GM12878 (cell line): ENCODE data around the gene NARF. TPM values are rescaled to one million over a fixed set of nuclear protein-coding genes. Genes with fewer than 3 reads are reported as not detected.

Experiments used
- ATAC-seq: fragments of 200-7000 bp; cut with Tn5 transposase; 3 replicates; pipeline ENCODE4 v1.9.1; 2020; ENCODE audit warnings: mild to moderate bottlenecking, moderate library complexity
- BruUV-seq: library from RNA; stranded (reverse); fragments of 400-500 nt; replicated peaks from 2 replicates; lab custom pipeline; 2021; lab: Mats Ljungman, UMichigan
- CTCF ChIA-PET: fragments of 300-600 bp; sonication (Branson Sonifier 250); formaldehyde crosslinking; extraction: SDS; loops from one replicate; lab custom pipeline; 2021; ENCODE audit warnings: inconsistent platforms; lab: Yijun Ruan, JAX
- POLR2A ChIA-PET: fragments of 350-600 bp; formaldehyde crosslinking; extraction: SDS; loops from one replicate; lab custom pipeline; 2021; ENCODE audit warnings: inconsistent platforms; lab: Charles Lee
- RAD21 ChIA-PET: fragments of 300-600 bp; sonication (Branson Sonifier 250); formaldehyde crosslinking; loops from one replicate; lab custom pipeline; 2023; ENCODE audit warnings: antibody characterized with exemption; ENCODE audit not compliant: unreplicated experiment; lab: Charles Lee
- SMC1A ChIA-PET: fragments of 300-600 bp; sonication (Branson Sonifier 250); formaldehyde crosslinking; loops from one replicate; lab custom pipeline; 2023; ENCODE audit not compliant: unreplicated experiment, uncharacterized antibody; lab: Charles Lee
- DNase-seq: peaks from one replicate; pipeline ENCODE4 v3.0.0-alpha.2; 2011; ENCODE audit warnings: low read depth, low spot score
- FAIRE-seq: peaks from 3 replicates; lab custom pipeline; 2011; peaks lifted over from hg19 to GRCh38; lab: Jason Lieb, UNC
- H2AFZ ChIP-seq: 2 replicates; pipeline ENCODE4 v1.6.0; 2011; ENCODE audit warnings: low read depth, low read length, control low read depth; ENCODE audit not compliant: control insufficient read depth
- H3K27ac ChIP-seq: 2 replicates; pipeline ENCODE4 v1.5.1; 2011; ENCODE audit warnings: control low read depth; ENCODE audit not compliant: control insufficient read depth, insufficient read depth
- H3K27me3 ChIP-seq, 2 experiments: replicated peaks in 1 of 2; 2 replicates each; pipeline versions ENCODE4 v1.6.0 to v1.6.1; 2011; ENCODE audit warnings: low read length in 1 of 2; ENCODE audit not compliant: control insufficient read depth in 2 of 2, insufficient read depth in 2 of 2
- H3K36me3 ChIP-seq, 2 experiments: 2 replicates each; pipeline ENCODE4 v1.5.1; 2011; ENCODE audit warnings: low read length in 1 of 2; ENCODE audit not compliant: control insufficient read depth in 2 of 2, insufficient read depth in 2 of 2
- H3K4me1 ChIP-seq: 2 replicates; pipeline ENCODE4 v1.6.1; 2011; ENCODE audit warnings: mild to moderate bottlenecking, low read length, moderate library complexity, mixed read lengths; ENCODE audit not compliant: control insufficient read depth, insufficient read depth
- H3K4me2 ChIP-seq: 2 replicates; pipeline ENCODE4 v1.6.0; 2011; ENCODE audit warnings: control low read depth; ENCODE audit not compliant: control insufficient read depth, insufficient read depth
- H3K4me3 ChIP-seq: fragments of 200-600 bp; sonication (generic); 2 replicates; pipeline ENCODE4 v1.5.1; 2016
- H3K79me2 ChIP-seq: 2 replicates; pipeline ENCODE4 v1.6.0; 2011; ENCODE audit warnings: low read length; ENCODE audit not compliant: control insufficient read depth, insufficient read depth
- H3K9ac ChIP-seq: 2 replicates; pipeline ENCODE4 v1.8.0; 2011; ENCODE audit warnings: low read length, control low read depth, mixed read lengths; ENCODE audit not compliant: control insufficient read depth, insufficient read depth
- H3K9me3 ChIP-seq: replicated peaks from 3 replicates; pipeline ENCODE4 v1.5.1; 2011; ENCODE audit warnings: mild to moderate bottlenecking, low read length; ENCODE audit not compliant: control insufficient read depth, insufficient read depth
- H4K20me1 ChIP-seq: 2 replicates; pipeline ENCODE4 v1.6.0; 2011; ENCODE audit not compliant: control insufficient read depth, insufficient read depth
- BRCA1 ChIP-seq: IDR thresholded peaks from 2 replicates; pipeline ENCODE4 v1.6.1; 2011; ENCODE audit warnings: low read depth, low read length, improper control_type of control experiment
- IRF4 ChIP-seq: IDR thresholded peaks from 2 replicates; pipeline ENCODE4 v1.6.1; 2011; ENCODE audit warnings: low read depth, low read length
- MEF2B ChIP-seq: fragments of 450-650 bp; IDR thresholded peaks from 2 replicates; pipeline ENCODE4 v1.6.1; 2018; ENCODE audit warnings: mild to moderate bottlenecking, moderate library complexity; ENCODE audit not compliant: partially characterized antibody, poor library complexity, severe bottlenecking
- POLR2A ChIP-seq: IDR thresholded peaks from 2 replicates; pipeline ENCODE4 v1.6.1; 2011; ENCODE audit warnings: low read depth, mild to moderate bottlenecking, low read length
- POLR2AphosphoS2 ChIP-seq: IDR thresholded peaks from 2 replicates; pipeline ENCODE4 v1.6.1; 2011; ENCODE audit warnings: low read depth, mild to moderate bottlenecking, low read length, improper control_type of control experiment, moderate library complexity
- RB1 ChIP-seq: fragments of 450-650 bp; formaldehyde crosslinking; IDR thresholded peaks from 2 replicates; pipeline ENCODE4 v1.6.1; 2017; ENCODE audit warnings: mild to moderate bottlenecking, borderline replicate concordance
- RFX5 ChIP-seq: IDR thresholded peaks from 2 replicates; pipeline ENCODE4 v1.6.1; 2011; ENCODE audit warnings: low read depth, low read length, improper control_type of control experiment
- SMARCA5 ChIP-seq: fragments of 450-650 bp; IDR thresholded peaks from 2 replicates; pipeline ENCODE4 v1.6.1; 2017; ENCODE audit warnings: mild to moderate bottlenecking
- SRF ChIP-seq, 2 experiments: IDR thresholded peaks; 2 replicates each; pipeline ENCODE4 v1.6.1; 2011; ENCODE audit warnings: low read depth in 2 of 2, low read length in 2 of 2, mild to moderate bottlenecking in 1 of 2, moderate library complexity in 1 of 2
- TBL1XR1 ChIP-seq: IDR thresholded peaks from 2 replicates; pipeline ENCODE4 v1.6.1; 2012; ENCODE audit warnings: low read depth, low read length, improper control_type of control experiment
- WGBS: methylation state at CpG from one replicate; pipeline ENCODE4 v1.1.6; 2016; ENCODE audit warnings: low lambda C conversion rate; ENCODE audit not compliant: insufficient replicate concordance, insufficient coverage; ENCODE audit errors: missing lambda C conversion rate; 5-methylcytosine and 5-hydroxymethylcytosine counted together
- in situ Hi-C: fragments of 300-500 bp; cut with MboI; formaldehyde crosslinking; loops from 9 replicates; pipeline ENCODE4 v1.14.3; 2018; ENCODE audit warnings: mixed read lengths
- intact Hi-C: fragments of 100-400 bp; cut with micrococcal nuclease; formaldehyde crosslinking; loops from one replicate; pipeline ENCODE4 v1.14.2; 2022; ENCODE audit not compliant: unreplicated experiment
- polyA plus RNA-seq, 11 experiments: library from polyadenylated mRNA; depleted of rRNA in 4 of 11; unstranded in 6 of 11; stranded (reverse) in 5 of 11; fragments of >200 nt; fragmentation: Nextera tagmentation in 4 of 11; fragmentation: Illumina TruSeq in 1 of 11; extraction: Ambion mirVana in 4 of 11; extraction: Trizol in 1 of 11; gene quantifications; 1 replicate in 1 of 11; 2 replicates in 10 of 11; pipeline versions ENCODE4 v1.2.1 to v1.2.3, GENCODE V29; 2011 to 2016; ENCODE audit warnings: inconsistent platforms in 2 of 11, missing spikeins in 2 of 11, low read depth in 1 of 11
- total RNA-seq, 4 experiments: library from RNA; depleted of rRNA in 3 of 4; stranded (reverse); fragments of >200 nt in 3 of 4; fragmentation: Illumina TruSeq in 1 of 4; extraction: Trizol in 1 of 4; gene quantifications; 2 replicates each; pipeline versions ENCODE4 v1.2.1 to v1.2.3, GENCODE V29; 2013 to 2021
- TF ChIP-seq, protein P1 (sequence below): fragments of 450-650 bp; IDR thresholded peaks from 2 replicates; pipeline ENCODE4 v1.6.1; 2016; ENCODE audit warnings: mild to moderate bottlenecking
- TF ChIP-seq, protein P2 (sequence below): IDR thresholded peaks from 2 replicates; pipeline ENCODE4 v1.6.1; 2012; ENCODE audit warnings: low read depth, low read length, improper control_type of control experiment

Gene NARF
- total and polyA plus RNA-seq, 10 of the 15 experiments (the other 5 are each of a cell fraction or from before 2014, with no cell fraction given): 16.7 to 126 (median 47.5) TPM

DNA sequence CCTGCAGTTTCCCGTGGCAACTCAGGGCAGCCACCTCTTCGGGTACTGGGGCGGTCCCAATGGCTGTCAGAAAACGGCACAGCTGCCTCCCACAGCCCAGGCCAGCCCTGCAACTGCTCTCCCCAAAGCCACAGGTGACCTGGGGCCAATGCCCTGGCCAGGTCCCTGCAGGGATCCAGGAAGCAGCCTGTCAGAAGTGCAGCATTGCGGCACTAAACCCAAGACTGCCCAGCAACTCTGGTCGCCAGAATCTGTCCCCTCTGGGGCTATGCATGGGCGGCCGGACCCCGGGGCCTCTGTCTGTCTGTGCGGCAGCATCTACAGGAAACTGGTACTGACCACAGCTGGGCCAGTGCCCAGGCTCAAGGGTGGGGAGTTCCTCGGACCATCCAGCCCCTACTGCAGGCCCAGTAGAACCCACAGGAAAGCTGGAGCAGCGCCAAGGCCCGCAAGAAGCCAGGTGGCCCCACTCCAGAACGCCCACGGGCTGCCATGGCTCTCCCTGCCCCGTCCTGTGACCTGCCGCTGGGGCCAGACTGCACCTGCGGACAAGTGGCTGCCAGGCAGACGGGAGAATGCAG is 13.5 kb upstream of the NARF start:
- POLR2A ChIA-PET: no interaction called here
- H3K79me2 ChIP-seq: peaks cover 29% of the 10 kb centered on the region
- 72% methylated on average over 19 of the region's 19 CpGs for WGBS
- H3K4me1 ChIP-seq: peaks cover 16% of the 10 kb centered on the region
- no peaks in the 10 kb centered on the region for H3K27me3 ChIP-seq
- DNase-seq (no peak), FAIRE-seq (no peak), ATAC-seq (no peak)
- H3K36me3 ChIP-seq: peaks cover 14 to 37% of the 10 kb centered on the region in 2 experiments
- no peak overlapping the region for H3K4me3 ChIP-seq
- TF ChIP-seq IRF4 (no peak), RFX5 (no peak), RB1 (no peak), BRCA1 (no peak), POLR2AphosphoS2 (no peak), POLR2A (no peak), TBL1XR1 (no peak), SRF (IDR thresholded peaks at IDR 0.05; ENCODE audit: low read depth in 2 of 2, low read length in 2 of 2) (no peak), MEF2B (no peak), SMARCA5 (no peak)
- TF ChIP-seq, protein P1, sequence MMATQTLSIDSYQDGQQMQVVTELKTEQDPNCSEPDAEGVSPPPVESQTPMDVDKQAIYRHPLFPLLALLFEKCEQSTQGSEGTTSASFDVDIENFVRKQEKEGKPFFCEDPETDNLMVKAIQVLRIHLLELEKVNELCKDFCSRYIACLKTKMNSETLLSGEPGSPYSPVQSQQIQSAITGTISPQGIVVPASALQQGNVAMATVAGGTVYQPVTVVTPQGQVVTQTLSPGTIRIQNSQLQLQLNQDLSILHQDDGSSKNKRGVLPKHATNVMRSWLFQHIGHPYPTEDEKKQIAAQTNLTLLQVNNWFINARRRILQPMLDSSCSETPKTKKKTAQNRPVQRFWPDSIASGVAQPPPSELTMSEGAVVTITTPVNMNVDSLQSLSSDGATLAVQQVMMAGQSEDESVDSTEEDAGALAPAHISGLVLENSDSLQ: no peak
- TF ChIP-seq, protein P2, sequence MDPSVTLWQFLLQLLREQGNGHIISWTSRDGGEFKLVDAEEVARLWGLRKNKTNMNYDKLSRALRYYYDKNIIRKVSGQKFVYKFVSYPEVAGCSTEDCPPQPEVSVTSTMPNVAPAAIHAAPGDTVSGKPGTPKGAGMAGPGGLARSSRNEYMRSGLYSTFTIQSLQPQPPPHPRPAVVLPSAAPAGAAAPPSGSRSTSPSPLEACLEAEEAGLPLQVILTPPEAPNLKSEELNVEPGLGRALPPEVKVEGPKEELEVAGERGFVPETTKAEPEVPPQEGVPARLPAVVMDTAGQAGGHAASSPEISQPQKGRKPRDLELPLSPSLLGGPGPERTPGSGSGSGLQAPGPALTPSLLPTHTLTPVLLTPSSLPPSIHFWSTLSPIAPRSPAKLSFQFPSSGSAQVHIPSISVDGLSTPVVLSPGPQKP: no peak
- H3K9me3 ChIP-seq: no peaks in the 10 kb centered on the region
- RAD21 ChIA-PET: no interaction called here
- SMC1A ChIA-PET: no interaction called here
- no TSS peak for BruUV-seq
- intact Hi-C loops (loop anchor here (5.0 kb wide), 1 partner anchor 107 kb away; no protein-coding TSS in a partner anchor), in situ Hi-C loops (no loop called here)
- CTCF ChIA-PET: no interaction called here
- no peak overlapping the region for H3K4me2 ChIP-seq
- H4K20me1 ChIP-seq: no peaks in the 10 kb centered on the region; the same call in none of the 2 replicates
- H2AFZ ChIP-seq: no peak overlapping the region
- H3K9ac ChIP-seq: no peak overlapping the region
- no peak overlapping the region for H3K27ac ChIP-seq
